GM18526 (cell line): ENCODE measurements around the gene TIGD4.

ENCODE experiments used
- POLR2A ChIP-seq: IDR thresholded peaks from 3 replicates; pipeline ENCODE4 v1.6.1; 2011; ENCODE audit not compliant: insufficient read length; ENCODE audit errors: extremely low read depth

The TIGD4 gene

GRCh38 chr4:152779513-152780266 lies at the start of gene TIGD4, which contains the start of gene ARFIP1:
TIGD4 (minus strand) TSS chr4:152779730; CDS start chr4:152771004, 8,726 bp downstream.
ARFIP1 (plus strand) TSS chr4:152779954; CDS start chr4:152829634, 49,680 bp downstream.
- TF ChIP-seq POLR2A = peak; percentile 68

- TF ChIP-seq POLR2A = no peak
These were observed 48.6 kb upstream of the TIGD4 start for GRCh38 chr4:152828122-152828521.

- TF ChIP-seq POLR2A = no peak
These were observed 45.8 kb upstream of the TIGD4 start for GRCh38 chr4:152825336-152825735.

- TF ChIP-seq POLR2A = no peak
These were observed 45.0 kb upstream of the TIGD4 start for GRCh38 chr4:152824561-152824960.

GRCh38 chr4:152822323-152822722 lies 42.8 kb upstream of the TIGD4 start:
- no peak for TF ChIP-seq POLR2A

- no peak for TF ChIP-seq POLR2A
These were observed 40.5 kb upstream of the TIGD4 start for GRCh38 chr4:152820073-152820472.

GRCh38 chr4:152819026-152819645 lies 39.6 kb upstream of the TIGD4 start:
- no peak for TF ChIP-seq POLR2A

- no peak for TF ChIP-seq POLR2A
These were observed 37.8 kb upstream of the TIGD4 start for GRCh38 chr4:152817331-152817730.

GRCh38 chr4:152815078-152815477 lies 35.5 kb upstream of the TIGD4 start:
- TF ChIP-seq POLR2A = no peak

GRCh38 chr4:152810715-152811287 lies 31.3 kb upstream of the TIGD4 start:
- TF ChIP-seq POLR2A = no peak

GRCh38 chr4:152808670-152809069 lies 29.1 kb upstream of the TIGD4 start:
- no peak for TF ChIP-seq POLR2A

- no peak for TF ChIP-seq POLR2A
These were observed 27.8 kb upstream of the TIGD4 start for GRCh38 chr4:152807294-152807829.

- TF ChIP-seq POLR2A = no peak
These were observed 27.1 kb upstream of the TIGD4 start for GRCh38 chr4:152806501-152807125.

- TF ChIP-seq POLR2A = no peak
These were observed 26.3 kb upstream of the TIGD4 start for GRCh38 chr4:152805818-152806217.

GRCh38 chr4:152805071-152805650 lies 25.6 kb upstream of the TIGD4 start:
- TF ChIP-seq POLR2A = no peak
